ENCODE results near the gene FCGR1A. TPM values are rescaled to one million over a fixed set of nuclear protein-coding genes. Genes with fewer than 3 reads are reported as not detected.
"Not testable (repeated sequence)": the region's sequence is repeated elsewhere in the genome, so short reads cannot be mapped to it uniquely, and the experiment has no call there.

The FCGR1A gene
- polyA plus RNA-seq, 1 of the 3 experiments (the other 2 are of a cell fraction) = not detected

- H3K27me3 ChIP-seq (ENCODE audit: insufficient read depth); CTCF ChIA-PET; H3K4me2 ChIP-seq; POLR2A ChIA-PET; DNase-seq; H3K9me3 ChIP-seq; H3K9ac ChIP-seq; H3K79me2 ChIP-seq (ENCODE audit: insufficient read depth); H3K4me1 ChIP-seq (ENCODE audit: control insufficient read depth in 1 of 2, insufficient read depth in 2 of 2, low read depth in 1 of 2, low read length in 1 of 2); H3K27ac ChIP-seq (ENCODE audit: low read depth in 2 of 2, low read length in 1 of 2); H3K36me3 ChIP-seq (replicated peaks in 1 of 2; ENCODE audit: control insufficient read depth in 1 of 2, insufficient read depth in 2 of 2, low read length in 1 of 2); H3K9me2 ChIP-seq; H4K20me1 ChIP-seq (ENCODE audit: insufficient read depth); H3K4me3 ChIP-seq (ENCODE audit: low read depth in 2 of 2, low read length in 1 of 2); H2AFZ ChIP-seq (ENCODE audit: low read depth); H3F3A ChIP-seq (replicated peaks; ENCODE audit: insufficient read depth): not testable (repeated sequence)
- WGBS (ENCODE audit: low lambda C conversion rate) = no CpG with 5 or more reads among the region's 4 CpGs
These were observed 10.7 kb upstream of the FCGR1A start for GRCh38 chr1:149771653-149772425.

GRCh38 chr1:149775510-149776147 is 6.9 kb upstream of the FCGR1A start:
- H3K4me3 ChIP-seq (ENCODE audit: low read depth in 2 of 2, low read length in 1 of 2); H3K9me3 ChIP-seq; H3K9ac ChIP-seq; H4K20me1 ChIP-seq (ENCODE audit: insufficient read depth); DNase-seq; H3K9me2 ChIP-seq; H3K27me3 ChIP-seq (ENCODE audit: insufficient read depth); H3K36me3 ChIP-seq (replicated peaks in 1 of 2; ENCODE audit: control insufficient read depth in 1 of 2, insufficient read depth in 2 of 2, low read length in 1 of 2); H2AFZ ChIP-seq (ENCODE audit: low read depth); H3F3A ChIP-seq (replicated peaks; ENCODE audit: insufficient read depth); H3K4me1 ChIP-seq (ENCODE audit: control insufficient read depth in 1 of 2, insufficient read depth in 2 of 2, low read depth in 1 of 2, low read length in 1 of 2); H3K4me2 ChIP-seq; CTCF ChIA-PET; POLR2A ChIA-PET; H3K79me2 ChIP-seq (ENCODE audit: insufficient read depth); H3K27ac ChIP-seq (ENCODE audit: low read depth in 2 of 2, low read length in 1 of 2): not testable (repeated sequence)
- WGBS (ENCODE audit: low lambda C conversion rate) = 0% methylated on average over 1 of the region's 3 CpGs

GRCh38 chr1:149777084-149777483 is 5.4 kb upstream of the FCGR1A start:
- H3K4me3 ChIP-seq (ENCODE audit: low read depth in 2 of 2, low read length in 1 of 2); H3K79me2 ChIP-seq (ENCODE audit: insufficient read depth); H3K27me3 ChIP-seq (ENCODE audit: insufficient read depth); H3K4me1 ChIP-seq (ENCODE audit: control insufficient read depth in 1 of 2, insufficient read depth in 2 of 2, low read depth in 1 of 2, low read length in 1 of 2); H3K9me3 ChIP-seq; H3K9me2 ChIP-seq; H4K20me1 ChIP-seq (ENCODE audit: insufficient read depth); POLR2A ChIA-PET; CTCF ChIA-PET; H3F3A ChIP-seq (replicated peaks; ENCODE audit: insufficient read depth); H2AFZ ChIP-seq (ENCODE audit: low read depth); DNase-seq; H3K4me2 ChIP-seq; H3K27ac ChIP-seq (ENCODE audit: low read depth in 2 of 2, low read length in 1 of 2); H3K9ac ChIP-seq; H3K36me3 ChIP-seq (replicated peaks in 1 of 2; ENCODE audit: control insufficient read depth in 1 of 2, insufficient read depth in 2 of 2, low read length in 1 of 2): not testable (repeated sequence)
- WGBS (ENCODE audit: low lambda C conversion rate) = 5% methylated on average over 2 of the region's 3 CpGs

GRCh38 chr1:149778313-149778712 is 4.2 kb upstream of the FCGR1A start:
- H3K9me3 ChIP-seq; H3K4me1 ChIP-seq (ENCODE audit: control insufficient read depth in 1 of 2, insufficient read depth in 2 of 2, low read depth in 1 of 2, low read length in 1 of 2); POLR2A ChIA-PET; H4K20me1 ChIP-seq (ENCODE audit: insufficient read depth); DNase-seq; H2AFZ ChIP-seq (ENCODE audit: low read depth); H3K4me3 ChIP-seq (ENCODE audit: low read depth in 2 of 2, low read length in 1 of 2); H3K27me3 ChIP-seq (ENCODE audit: insufficient read depth); H3F3A ChIP-seq (replicated peaks; ENCODE audit: insufficient read depth); H3K9me2 ChIP-seq; H3K79me2 ChIP-seq (ENCODE audit: insufficient read depth); H3K9ac ChIP-seq; H3K36me3 ChIP-seq (replicated peaks in 1 of 2; ENCODE audit: control insufficient read depth in 1 of 2, insufficient read depth in 2 of 2, low read length in 1 of 2); H3K4me2 ChIP-seq; CTCF ChIA-PET; H3K27ac ChIP-seq (ENCODE audit: low read depth in 2 of 2, low read length in 1 of 2): not testable (repeated sequence)
- WGBS (ENCODE audit: low lambda C conversion rate) = no CpG with 5 or more reads among the region's 1 CpG

- DNase-seq; CTCF ChIA-PET; H3F3A ChIP-seq (replicated peaks; ENCODE audit: insufficient read depth); H3K4me3 ChIP-seq (ENCODE audit: low read depth in 2 of 2, low read length in 1 of 2); H3K79me2 ChIP-seq (ENCODE audit: insufficient read depth); H4K20me1 ChIP-seq (ENCODE audit: insufficient read depth); H3K4me1 ChIP-seq (ENCODE audit: control insufficient read depth in 1 of 2, insufficient read depth in 2 of 2, low read depth in 1 of 2, low read length in 1 of 2); H3K9me3 ChIP-seq; H3K27ac ChIP-seq (ENCODE audit: low read depth in 2 of 2, low read length in 1 of 2); H3K9ac ChIP-seq; H3K36me3 ChIP-seq (replicated peaks in 1 of 2; ENCODE audit: control insufficient read depth in 1 of 2, insufficient read depth in 2 of 2, low read length in 1 of 2); H3K9me2 ChIP-seq; H3K4me2 ChIP-seq; H2AFZ ChIP-seq (ENCODE audit: low read depth); POLR2A ChIA-PET; H3K27me3 ChIP-seq (ENCODE audit: insufficient read depth): not testable (repeated sequence)
- 28% methylated on average over 5 of the region's 5 CpGs for WGBS (ENCODE audit: low lambda C conversion rate)
These were observed 995 bp upstream of the FCGR1A start for GRCh38 chr1:149781413-149781984.

- H3K36me3 ChIP-seq (replicated peaks in 1 of 2; ENCODE audit: control insufficient read depth in 1 of 2, insufficient read depth in 2 of 2, low read length in 1 of 2); H3K4me2 ChIP-seq; DNase-seq; H2AFZ ChIP-seq (ENCODE audit: low read depth); H3F3A ChIP-seq (replicated peaks; ENCODE audit: insufficient read depth); H3K9me2 ChIP-seq; CTCF ChIA-PET; POLR2A ChIA-PET; H3K9ac ChIP-seq; H3K79me2 ChIP-seq (ENCODE audit: insufficient read depth); H3K4me1 ChIP-seq (ENCODE audit: control insufficient read depth in 1 of 2, insufficient read depth in 2 of 2, low read depth in 1 of 2, low read length in 1 of 2); H3K27ac ChIP-seq (ENCODE audit: low read depth in 2 of 2, low read length in 1 of 2); H3K4me3 ChIP-seq (ENCODE audit: low read depth in 2 of 2, low read length in 1 of 2); H4K20me1 ChIP-seq (ENCODE audit: insufficient read depth); H3K9me3 ChIP-seq; H3K27me3 ChIP-seq (ENCODE audit: insufficient read depth): not testable (repeated sequence)
- no CpG with 5 or more reads among the region's 2 CpGs for WGBS (ENCODE audit: low lambda C conversion rate)
These were observed 795 bp downstream of the FCGR1A start for GRCh38 chr1:149783289-149783688.
